Activated CD8-positive, alpha-beta memory T cell treated with anti-CD3 and anti-CD28 coated beads, Interleukin-2, amount 10 ng/mL, durations not matched to agents 7 days and 5 days (primary cell): ENCODE measurements around the gene FAM32A. TPM values are rescaled to one million over a fixed set of nuclear protein-coding genes. Genes with fewer than 3 reads are reported as not detected.

Experiments used
- ATAC-seq: fragments of 150-1000 bp; cut with Tn5 transposase; one replicate; pipeline ENCODE4 v1.10.0; 2021; ENCODE audit warnings: moderate library complexity
- CTCF ChIA-PET: fragments of 350-600 bp; sonication (Branson Sonifier 250); formaldehyde crosslinking; loops from one replicate; lab custom pipeline; 2021; ENCODE audit warnings: antibody characterized with exemption; lab: Charles Lee
- DNase-seq: peaks from one replicate; pipeline ENCODE4 v3.0.0-alpha.2; 2020
- H3K27ac Mint-ChIP-seq: one replicate; pipeline ENCODE4 v1.8.0; 2021; ENCODE audit warnings: mild to moderate bottlenecking, mixed read lengths
- H3K27me3 Mint-ChIP-seq: one replicate; pipeline ENCODE4 v1.8.0; 2021; ENCODE audit warnings: mixed read lengths
- H3K36me3 Mint-ChIP-seq: one replicate; pipeline ENCODE4 v1.8.0; 2021; ENCODE audit warnings: mild to moderate bottlenecking, mixed read lengths
- H3K4me1 Mint-ChIP-seq: one replicate; pipeline ENCODE4 v1.8.0; 2021; ENCODE audit warnings: mixed read lengths
- H3K4me3 Mint-ChIP-seq: one replicate; pipeline ENCODE4 v1.8.0; 2021; ENCODE audit warnings: mild to moderate bottlenecking, moderate library complexity, mixed read lengths
- H3K9me3 Mint-ChIP-seq: one replicate; pipeline ENCODE4 v1.8.0; 2022; ENCODE audit warnings: low read depth, mixed read lengths
- total RNA-seq, 2 experiments: library from RNA; stranded (reverse); gene quantifications; one replicate each; pipeline ENCODE4 v1.2.3, GENCODE V29; 2021

FAM32A gene
- total RNA-seq, 2 experiments from 2014 or later = 64.6 to 72.0 TPM

GRCh38 chr19:16225279-16226183 is 40.3 kb downstream of the FAM32A start:
- DNase-seq (no peak), ATAC-seq (no peak)
- Mint-ChIP-seq H3K9me3 (peaks cover 6% of the 10 kb centered on the region), H3K27me3 (no peaks in the 10 kb centered on the region), H3K36me3 (peaks cover 46% of the 10 kb centered on the region), H3K4me3 (no peak overlapping the region), H3K4me1 (no peaks in the 10 kb centered on the region), H3K27ac (no peak overlapping the region)
- CTCF ChIA-PET = interaction anchor here (1.0 kb wide), 1 partner anchor 22 kb away, joined by 4 read pairs; no protein-coding TSS in a partner anchor

GRCh38 chr19:16226184-16226591 is 41.0 kb downstream of the FAM32A start:
- DNase-seq = no peak
- H3K36me3 Mint-ChIP-seq = peaks cover 42% of the 10 kb centered on the region
- H3K4me3 Mint-ChIP-seq = no peak overlapping the region
- H3K27me3 Mint-ChIP-seq = no peaks in the 10 kb centered on the region
- no peaks in the 10 kb centered on the region for H3K4me1 Mint-ChIP-seq
- no peak overlapping the region for H3K27ac Mint-ChIP-seq
- H3K9me3 Mint-ChIP-seq = peaks cover 2% of the 10 kb centered on the region
- no peak for ATAC-seq
- CTCF ChIA-PET = interaction anchor here (1.0 kb wide), 1 partner anchor 21 kb away, joined by 4 read pairs; no protein-coding TSS in a partner anchor

DNA sequence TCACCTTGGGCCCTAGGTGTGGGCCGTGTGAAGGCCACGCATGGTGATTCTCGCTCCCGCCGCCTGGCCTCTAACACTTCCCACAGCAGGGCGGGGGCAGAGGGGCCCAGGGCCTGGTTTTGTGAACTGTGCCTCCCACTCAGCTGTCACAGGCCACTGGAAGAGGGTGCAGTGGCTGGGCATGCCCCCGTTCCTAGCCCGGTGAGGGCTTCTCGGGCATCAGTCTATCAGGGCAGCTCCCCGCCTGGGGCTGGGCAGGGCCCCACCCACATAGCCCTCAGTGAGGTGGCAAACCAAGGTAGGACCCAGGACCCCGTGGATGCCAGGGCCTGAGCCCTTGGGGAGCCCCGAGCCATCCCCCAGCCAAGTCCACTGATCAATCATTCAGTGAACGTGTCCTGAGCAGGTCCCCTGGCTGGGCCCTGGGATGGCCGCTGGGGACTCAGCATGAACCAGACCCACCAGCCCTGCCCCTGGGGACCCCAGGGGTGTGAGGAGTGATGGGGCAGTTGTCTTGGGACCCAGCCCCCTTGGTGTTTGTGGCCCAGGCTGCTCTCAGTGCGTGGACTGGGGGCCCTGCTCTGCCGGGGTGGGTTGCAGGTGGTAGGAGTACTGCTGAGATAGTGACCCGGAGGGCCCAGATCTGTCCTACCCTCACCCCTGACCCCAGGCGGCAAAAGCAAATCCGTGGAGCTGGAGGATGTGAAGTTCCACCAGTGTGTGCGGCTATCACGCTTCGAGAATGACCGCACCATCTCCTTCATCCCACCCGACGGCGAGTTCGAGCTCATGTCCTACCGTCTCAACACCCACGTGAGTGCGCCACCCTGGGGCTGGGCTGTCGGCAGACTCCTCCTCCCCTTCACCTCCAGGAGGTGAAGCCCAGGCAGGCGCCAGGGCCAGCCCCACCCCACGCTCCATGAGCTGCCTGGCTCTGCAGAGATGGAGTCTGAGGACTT is 41.9 kb downstream of the FAM32A start:
- Mint-ChIP-seq H3K4me1 (no peaks in the 10 kb centered on the region), H3K36me3 (peaks cover 40% of the 10 kb centered on the region), H3K27ac (no peak overlapping the region), H3K9me3 (peaks cover 2% of the 10 kb centered on the region), H3K27me3 (no peaks in the 10 kb centered on the region), H3K4me3 (no peak overlapping the region)
- ATAC-seq = no peak
- CTCF ChIA-PET = interaction anchor here (0.7 to 1.0 kb wide), 2 partner anchors 20 to 156 kb away, joined by 3 to 4 read pairs; no protein-coding TSS in a partner anchor
- DNase-seq = no peak

GRCh38 chr19:16227837-16228636 is 42.8 kb downstream of the FAM32A start:
- Mint-ChIP-seq H3K36me3 (peaks cover 33% of the 10 kb centered on the region), H3K27me3 (no peaks in the 10 kb centered on the region), H3K9me3 (no peaks in the 10 kb centered on the region), H3K27ac (no peak overlapping the region), H3K4me1 (peaks cover 2% of the 10 kb centered on the region), H3K4me3 (no peak overlapping the region)
- no peak for ATAC-seq
- DNase-seq = no peak
- CTCF ChIA-PET = interaction anchor here (0.7 to 1.9 kb wide), 2 partner anchors 19 to 155 kb away, joined by 3 to 4 read pairs; no protein-coding TSS in a partner anchor

DNA sequence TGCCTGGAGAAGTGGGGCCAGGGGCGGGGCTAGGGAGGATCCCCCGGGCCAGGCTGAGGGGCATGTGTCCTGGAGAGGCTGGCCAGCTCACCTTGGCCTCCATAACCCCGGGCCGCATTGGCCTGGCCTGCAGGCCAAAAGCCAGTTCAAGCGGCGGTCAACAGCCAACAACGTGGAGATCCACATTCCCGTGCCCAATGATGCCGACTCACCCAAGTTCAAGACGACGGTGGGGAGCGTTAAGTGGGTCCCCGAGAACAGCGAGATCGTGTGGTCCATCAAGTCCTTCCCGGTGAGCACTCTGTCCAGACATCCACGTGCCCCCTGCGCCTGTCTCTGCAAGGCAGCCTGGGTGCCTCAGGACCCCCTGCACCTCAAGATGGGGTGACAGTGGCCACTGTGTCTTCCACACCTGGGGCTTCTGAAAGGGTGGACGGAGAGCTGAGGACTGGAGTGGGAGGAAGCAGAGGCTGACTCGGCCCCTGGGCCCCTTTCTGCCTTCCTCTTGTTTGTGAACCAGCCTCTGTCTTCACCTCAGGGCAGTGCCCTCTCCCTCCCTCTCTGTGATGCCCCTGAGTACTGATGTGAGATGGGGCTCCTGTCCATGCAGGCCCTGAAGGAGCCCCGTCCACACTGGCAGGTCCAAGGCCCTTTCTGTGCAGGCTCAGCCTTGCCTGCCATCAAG is 43.6 kb downstream of the FAM32A start:
- no peak overlapping the region for H3K27ac Mint-ChIP-seq
- H3K9me3 Mint-ChIP-seq = no peaks in the 10 kb centered on the region
- ATAC-seq (no peak), DNase-seq (no peak)
- CTCF ChIA-PET = interaction anchor here (1.9 kb wide), 1 partner anchor 18 kb away, joined by 4 read pairs; no protein-coding TSS in a partner anchor
- H3K4me3 Mint-ChIP-seq = no peak overlapping the region
- peaks cover 7% of the 10 kb centered on the region for H3K4me1 Mint-ChIP-seq
- H3K27me3 Mint-ChIP-seq = no peaks in the 10 kb centered on the region
- peaks cover 30% of the 10 kb centered on the region for H3K36me3 Mint-ChIP-seq

DNA sequence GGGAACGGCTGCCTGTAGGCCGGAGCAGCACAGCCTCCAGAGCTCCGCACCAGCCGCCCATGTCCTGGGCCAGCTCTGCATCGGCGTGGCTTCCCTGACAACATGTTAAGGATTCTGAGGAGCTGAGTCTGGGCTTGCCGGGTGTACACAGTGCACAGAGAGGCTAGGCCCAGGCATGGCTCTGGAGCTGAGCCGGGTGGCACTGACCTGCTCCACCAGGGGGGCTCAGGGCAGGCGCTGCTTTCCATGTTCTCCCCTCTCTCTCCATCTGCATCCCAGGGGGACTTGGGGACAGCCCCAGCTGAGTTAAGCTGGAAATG is 44.1 kb downstream of the FAM32A start:
- Mint-ChIP-seq H3K27ac (no peak overlapping the region), H3K9me3 (no peaks in the 10 kb centered on the region), H3K4me3 (no peak overlapping the region), H3K36me3 (peaks cover 30% of the 10 kb centered on the region), H3K27me3 (no peaks in the 10 kb centered on the region), H3K4me1 (peaks cover 10% of the 10 kb centered on the region)
- DNase-seq = no peak
- ATAC-seq = no peak
- CTCF ChIA-PET = interaction anchor here (1.9 kb wide), 1 partner anchor 18 kb away, joined by 4 read pairs; no protein-coding TSS in a partner anchor

- CTCF ChIA-PET = interaction anchor here (1.1 kb wide), 1 partner anchor 150 kb away, joined by 3 read pairs; no protein-coding TSS in a partner anchor
- Mint-ChIP-seq H3K4me1 (peaks cover 12% of the 10 kb centered on the region), H3K36me3 (peaks cover 55% of the 10 kb centered on the region), H3K4me3 (no peak overlapping the region), H3K9me3 (no peaks in the 10 kb centered on the region), H3K27me3 (no peaks in the 10 kb centered on the region), H3K27ac (no peak overlapping the region)
- DNase-seq (no peak), ATAC-seq (no peak)
Measured at GRCh38 chr19:16232127-16232526, 46.9 kb downstream of the FAM32A start.

DNA sequence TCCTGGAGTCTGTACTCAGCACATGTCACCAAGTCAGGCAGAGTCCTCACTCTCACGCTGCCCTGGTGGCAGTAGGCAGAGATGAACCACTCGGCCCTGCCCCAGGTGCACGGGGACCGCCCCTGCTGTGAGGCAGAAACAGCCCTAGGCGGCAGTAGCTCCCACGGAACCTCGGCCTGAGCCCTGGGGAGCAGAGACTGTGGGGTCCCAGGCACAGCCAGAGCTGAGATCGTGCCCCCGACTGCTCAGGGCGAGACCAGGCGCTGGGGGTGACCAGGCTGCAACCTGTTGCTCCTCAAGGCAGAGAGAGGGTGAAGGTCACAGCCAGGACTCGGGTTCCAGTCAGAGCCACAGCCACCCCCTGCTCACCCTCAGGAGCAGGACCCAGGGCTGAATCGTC is 47.4 kb downstream of the FAM32A start:
- no peak overlapping the region for H3K4me3 Mint-ChIP-seq
- no peaks in the 10 kb centered on the region for H3K9me3 Mint-ChIP-seq
- no peak overlapping the region for H3K27ac Mint-ChIP-seq
- ATAC-seq (no peak), DNase-seq (no peak)
- H3K4me1 Mint-ChIP-seq = peaks cover 12% of the 10 kb centered on the region
- peaks cover 55% of the 10 kb centered on the region for H3K36me3 Mint-ChIP-seq
- no peaks in the 10 kb centered on the region for H3K27me3 Mint-ChIP-seq
- CTCF ChIA-PET = interaction anchor here (1.1 kb wide), 1 partner anchor 150 kb away, joined by 3 read pairs; no protein-coding TSS in a partner anchor

DNA sequence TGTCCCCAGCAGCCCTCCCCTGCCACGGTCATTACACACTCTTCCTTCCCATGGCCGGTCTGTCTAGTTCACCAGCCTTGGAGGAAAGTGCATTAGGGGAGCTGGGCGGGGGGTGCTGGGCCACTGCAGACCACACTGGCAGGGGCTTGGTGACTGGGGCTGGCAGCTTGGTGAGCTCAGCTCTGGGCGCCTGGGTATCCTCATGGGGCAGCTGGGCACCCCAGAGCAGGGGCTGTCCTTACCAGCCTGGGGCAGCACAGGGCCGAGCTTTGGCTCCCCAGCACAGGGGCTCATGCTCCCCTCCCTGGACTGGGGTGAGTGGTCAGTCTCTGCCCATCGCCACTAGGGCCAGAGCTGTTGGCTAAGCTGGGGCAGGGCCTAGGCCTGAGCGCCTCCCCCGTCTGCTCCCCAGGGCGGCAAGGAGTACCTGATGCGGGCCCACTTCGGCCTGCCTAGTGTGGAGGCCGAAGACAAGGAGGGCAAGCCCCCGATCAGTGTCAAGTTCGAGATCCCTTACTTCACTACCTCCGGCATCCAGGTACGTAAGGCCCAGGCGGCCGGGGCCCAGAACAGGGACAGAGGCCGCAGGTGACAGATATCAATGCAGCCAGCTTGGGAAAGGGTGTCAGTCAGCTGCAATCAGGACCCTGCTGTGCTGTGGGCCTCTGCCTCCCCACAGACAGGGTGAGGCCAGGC is 48.0 kb downstream of the FAM32A start:
- peaks cover 55% of the 10 kb centered on the region for H3K36me3 Mint-ChIP-seq
- peaks cover 17% of the 10 kb centered on the region for H3K4me1 Mint-ChIP-seq
- DNase-seq (no peak), ATAC-seq (no peak)
- CTCF ChIA-PET = interaction anchor here (1.1 to 1.3 kb wide), 2 partner anchors 13 to 149 kb away, joined by 3 read pairs; no protein-coding TSS in a partner anchor
- no peaks in the 10 kb centered on the region for H3K27me3 Mint-ChIP-seq
- no peaks in the 10 kb centered on the region for H3K9me3 Mint-ChIP-seq
- peak overlapping the region; percentile 48 for H3K27ac Mint-ChIP-seq
- H3K4me3 Mint-ChIP-seq = no peak overlapping the region

DNA sequence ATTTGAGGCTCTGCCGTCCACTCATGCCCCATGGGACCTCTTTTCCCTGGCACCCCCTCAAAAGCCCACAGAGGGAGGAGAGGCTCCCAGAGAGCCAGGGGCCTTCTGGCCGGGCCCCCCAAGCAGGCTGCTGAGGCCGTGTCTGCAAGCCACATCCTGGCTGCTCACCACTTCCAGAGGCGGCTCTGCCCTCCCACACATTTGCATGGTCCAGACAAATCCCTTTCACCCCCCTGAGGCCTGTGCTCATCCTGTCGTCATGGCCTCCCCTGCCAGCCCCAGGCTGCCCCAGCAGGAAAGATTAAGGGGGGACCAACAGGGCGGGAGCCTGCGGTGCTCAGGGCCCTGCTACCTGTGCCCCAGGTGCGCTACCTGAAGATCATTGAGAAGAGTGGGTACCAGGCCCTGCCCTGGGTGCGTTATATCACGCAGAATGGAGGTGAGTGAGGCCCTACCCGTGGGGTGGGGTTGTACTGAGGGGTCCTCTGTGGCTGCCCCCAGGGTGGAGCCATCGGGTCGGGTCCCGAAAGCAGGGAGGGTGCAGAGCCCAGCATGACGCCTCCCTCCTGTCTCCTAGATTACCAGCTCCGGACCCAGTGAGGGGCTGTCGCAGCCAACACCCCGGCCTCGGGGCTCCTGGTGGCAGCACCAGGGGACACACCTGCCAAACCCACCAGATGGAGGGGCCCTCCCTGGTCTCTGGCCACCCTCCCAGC is 48.8 kb downstream of the FAM32A start:
- peaks cover 49% of the 10 kb centered on the region for H3K36me3 Mint-ChIP-seq
- H3K27ac Mint-ChIP-seq = peak overlapping the region; percentile 48
- DNase-seq = no peak
- H3K27me3 Mint-ChIP-seq = no peaks in the 10 kb centered on the region
- peaks cover 21% of the 10 kb centered on the region for H3K4me1 Mint-ChIP-seq
- ATAC-seq = no peak
- CTCF ChIA-PET = interaction anchor here (1.3 kb wide), 1 partner anchor 12 kb away, joined by 3 read pairs; no protein-coding TSS in a partner anchor
- no peaks in the 10 kb centered on the region for H3K9me3 Mint-ChIP-seq
- H3K4me3 Mint-ChIP-seq = no peak overlapping the region
